Body of pancreas (tissue), 4 donors: ENCODE data around the gene SCN3B.

Source experiments
- POLR2A ChIP-seq, 3 donors: fragments of 450-650 bp; IDR thresholded peaks; one replicate each; pipeline ENCODE4 v1.6.1; 2016; ENCODE audit warnings: antibody characterized with exemption in 3 of 3, mild to moderate bottlenecking in 2 of 3
- TF ChIP-seq, protein P1 (sequence below), 7 experiments: fragments of 450-650 bp in 4 of 7; fragments of 200-600 bp in 3 of 7; sonication (generic) in 3 of 7; IDR thresholded peaks; one replicate each; pipeline ENCODE4 v1.5.1; 2016 to 2019; ENCODE audit warnings: antibody characterized with exemption in 7 of 7

DNA sequence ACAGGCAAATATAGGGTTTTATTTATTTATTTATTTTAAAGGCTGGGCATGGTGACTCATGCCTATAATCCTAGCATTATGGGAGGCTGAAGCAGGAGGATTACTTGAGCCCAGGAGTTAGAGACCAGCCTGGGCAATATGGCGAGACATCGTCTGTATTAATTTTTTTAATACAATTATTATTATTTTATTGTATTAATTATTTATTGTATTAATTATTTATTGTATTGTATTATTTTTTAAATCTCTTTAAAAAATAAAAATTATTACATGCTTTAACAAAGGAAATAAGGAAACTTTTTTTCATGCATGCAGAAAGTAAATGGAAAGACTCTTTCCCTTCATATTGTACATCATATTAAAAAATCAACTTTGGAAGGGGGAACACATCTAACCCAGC, 3.5 kb downstream of the SCN3B start:
- TF ChIP-seq, protein P1, sequence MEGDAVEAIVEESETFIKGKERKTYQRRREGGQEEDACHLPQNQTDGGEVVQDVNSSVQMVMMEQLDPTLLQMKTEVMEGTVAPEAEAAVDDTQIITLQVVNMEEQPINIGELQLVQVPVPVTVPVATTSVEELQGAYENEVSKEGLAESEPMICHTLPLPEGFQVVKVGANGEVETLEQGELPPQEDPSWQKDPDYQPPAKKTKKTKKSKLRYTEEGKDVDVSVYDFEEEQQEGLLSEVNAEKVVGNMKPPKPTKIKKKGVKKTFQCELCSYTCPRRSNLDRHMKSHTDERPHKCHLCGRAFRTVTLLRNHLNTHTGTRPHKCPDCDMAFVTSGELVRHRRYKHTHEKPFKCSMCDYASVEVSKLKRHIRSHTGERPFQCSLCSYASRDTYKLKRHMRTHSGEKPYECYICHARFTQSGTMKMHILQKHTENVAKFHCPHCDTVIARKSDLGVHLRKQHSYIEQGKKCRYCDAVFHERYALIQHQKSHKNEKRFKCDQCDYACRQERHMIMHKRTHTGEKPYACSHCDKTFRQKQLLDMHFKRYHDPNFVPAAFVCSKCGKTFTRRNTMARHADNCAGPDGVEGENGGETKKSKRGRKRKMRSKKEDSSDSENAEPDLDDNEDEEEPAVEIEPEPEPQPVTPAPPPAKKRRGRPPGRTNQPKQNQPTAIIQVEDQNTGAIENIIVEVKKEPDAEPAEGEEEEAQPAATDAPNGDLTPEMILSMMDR (IDR thresholded peaks at IDR 0.05) = no peak
- no peak for TF ChIP-seq POLR2A (IDR thresholded peaks at IDR 0.05)
